Chondrocyte (in vitro differentiated cells): ENCODE measurements around the gene PSMA1. TPM values are rescaled to one million over a fixed set of nuclear protein-coding genes. Genes with fewer than 3 reads are reported as not detected.
"Not testable (repeated sequence)": the region's sequence is repeated elsewhere in the genome, so short reads cannot be mapped to it uniquely, and the experiment has no call there.

Experiments
- DNase-seq: peaks from one replicate; pipeline ENCODE4 v3.0.0; 2021; ENCODE audit warnings: mixed read lengths, low spot score
- H3K27ac Mint-ChIP-seq: one replicate; pipeline ENCODE4 v1.8.0; 2021; ENCODE audit warnings: mild to moderate bottlenecking, moderate library complexity, mixed read lengths; ENCODE audit not compliant: unreplicated experiment
- H3K27me3 Mint-ChIP-seq: 2 replicates; pipeline ENCODE4 v1.8.0; 2021; ENCODE audit warnings: low read depth, mixed read lengths
- H3K36me3 Mint-ChIP-seq: 2 replicates; pipeline ENCODE4 v1.8.0; 2021; ENCODE audit warnings: low read depth, mixed read lengths
- H3K4me1 Mint-ChIP-seq: 2 replicates; pipeline ENCODE4 v1.8.0; 2021; ENCODE audit warnings: low read depth, mild to moderate bottlenecking, mixed read lengths
- H3K4me3 Mint-ChIP-seq: one replicate; pipeline ENCODE4 v1.8.0; 2021; ENCODE audit warnings: mild to moderate bottlenecking, moderate library complexity, mixed read lengths; ENCODE audit not compliant: unreplicated experiment
- H3K9me3 Mint-ChIP-seq: 2 replicates; pipeline ENCODE4 v1.8.0; 2021; ENCODE audit warnings: low read depth, mixed read lengths
- total RNA-seq: library from RNA; stranded (reverse); gene quantifications from 3 replicates; pipeline ENCODE4 v1.2.1, GENCODE V29; 2021
- TF ChIP-seq, protein P1 (sequence below): fragments of 200-600 bp; sonication (generic); IDR thresholded peaks from 2 replicates; pipeline ENCODE4 v1.5.0; 2021; ENCODE audit warnings: antibody characterized with exemption, mild to moderate bottlenecking, moderate library complexity

Gene PSMA1
- total RNA-seq, 1 donor from 2014 or later, result 124 TPM

DNA sequence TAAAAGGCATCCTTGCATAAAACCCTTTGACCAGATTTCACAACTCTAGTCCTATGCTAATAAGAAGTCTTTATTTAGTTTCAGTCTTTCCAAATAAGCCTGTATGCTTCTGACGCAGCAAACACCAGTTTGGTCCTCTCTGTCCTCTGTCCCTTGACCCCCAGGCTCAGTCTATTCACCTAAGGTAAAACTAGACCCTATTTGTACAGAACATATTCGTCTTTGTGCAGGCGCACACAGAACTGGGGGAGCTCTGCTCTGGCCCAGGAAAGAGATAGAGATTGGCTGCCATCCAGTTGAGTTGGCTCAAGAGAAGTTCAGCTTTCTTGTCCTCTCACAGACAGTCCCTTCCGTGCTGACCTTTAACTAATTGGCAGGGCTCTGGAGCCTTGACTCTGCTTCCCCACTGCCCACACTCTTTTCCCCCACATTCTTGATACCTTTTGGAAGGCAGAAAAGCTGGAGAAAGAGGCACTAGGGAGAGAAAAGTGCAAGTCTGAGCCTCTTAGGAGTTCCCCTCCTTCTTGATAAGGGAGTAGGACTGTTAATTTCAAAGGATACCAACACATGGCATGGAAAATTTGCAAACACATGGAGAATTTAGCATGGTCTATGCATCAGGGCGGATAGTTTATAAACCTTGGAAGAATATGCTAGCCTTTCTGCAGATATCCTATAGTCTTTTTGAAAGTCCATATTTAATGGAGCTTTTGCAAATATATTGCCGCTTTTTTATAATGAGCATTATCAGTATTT is 21.2 kb upstream of the PSMA1 start:
- no peaks in the 10 kb centered on the region for H3K27me3 Mint-ChIP-seq
- no peak for DNase-seq

DNA sequence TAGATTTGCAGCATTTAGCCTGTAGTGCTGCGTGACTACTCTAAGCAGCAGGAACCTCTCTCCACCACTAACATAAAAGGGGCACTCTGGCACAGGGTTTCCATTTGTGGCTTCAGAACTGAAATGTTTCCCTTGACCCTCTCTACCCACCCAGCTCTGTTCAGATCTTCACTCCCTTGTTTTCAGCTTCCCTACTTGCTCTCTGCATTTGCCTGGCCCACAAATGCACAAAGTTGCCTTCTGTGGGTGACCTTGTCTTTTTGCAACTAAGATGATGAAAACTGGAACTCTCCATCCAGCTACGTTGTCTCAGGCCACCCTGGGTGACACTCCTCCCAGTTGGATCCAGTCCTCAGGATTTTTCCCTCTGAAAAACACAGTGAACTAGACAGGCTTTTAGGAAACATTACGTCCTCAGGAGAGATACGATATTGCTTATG is 19.8 kb upstream of the PSMA1 start:
- no peak overlapping the region for H3K27ac Mint-ChIP-seq
- H3K36me3 Mint-ChIP-seq, result no peaks in the 10 kb centered on the region
- H3K4me3 Mint-ChIP-seq, result no peak overlapping the region
- no peaks in the 10 kb centered on the region for H3K27me3 Mint-ChIP-seq
- no peaks in the 10 kb centered on the region for H3K9me3 Mint-ChIP-seq
- H3K4me1 Mint-ChIP-seq, result peaks cover 3% of the 10 kb centered on the region
- TF ChIP-seq, protein P1, sequence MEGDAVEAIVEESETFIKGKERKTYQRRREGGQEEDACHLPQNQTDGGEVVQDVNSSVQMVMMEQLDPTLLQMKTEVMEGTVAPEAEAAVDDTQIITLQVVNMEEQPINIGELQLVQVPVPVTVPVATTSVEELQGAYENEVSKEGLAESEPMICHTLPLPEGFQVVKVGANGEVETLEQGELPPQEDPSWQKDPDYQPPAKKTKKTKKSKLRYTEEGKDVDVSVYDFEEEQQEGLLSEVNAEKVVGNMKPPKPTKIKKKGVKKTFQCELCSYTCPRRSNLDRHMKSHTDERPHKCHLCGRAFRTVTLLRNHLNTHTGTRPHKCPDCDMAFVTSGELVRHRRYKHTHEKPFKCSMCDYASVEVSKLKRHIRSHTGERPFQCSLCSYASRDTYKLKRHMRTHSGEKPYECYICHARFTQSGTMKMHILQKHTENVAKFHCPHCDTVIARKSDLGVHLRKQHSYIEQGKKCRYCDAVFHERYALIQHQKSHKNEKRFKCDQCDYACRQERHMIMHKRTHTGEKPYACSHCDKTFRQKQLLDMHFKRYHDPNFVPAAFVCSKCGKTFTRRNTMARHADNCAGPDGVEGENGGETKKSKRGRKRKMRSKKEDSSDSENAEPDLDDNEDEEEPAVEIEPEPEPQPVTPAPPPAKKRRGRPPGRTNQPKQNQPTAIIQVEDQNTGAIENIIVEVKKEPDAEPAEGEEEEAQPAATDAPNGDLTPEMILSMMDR, result no peak
- no peak for DNase-seq

More for the DNA sequence above, 21.2 kb upstream of the PSMA1 start:
- Mint-ChIP-seq H3K4me1 (peaks cover 3% of the 10 kb centered on the region), H3K4me3 (no peak overlapping the region), H3K9me3 (no peaks in the 10 kb centered on the region), H3K27ac (no peak overlapping the region), H3K36me3 (no peaks in the 10 kb centered on the region)
- TF ChIP-seq, protein P1, result no peak

DNA sequence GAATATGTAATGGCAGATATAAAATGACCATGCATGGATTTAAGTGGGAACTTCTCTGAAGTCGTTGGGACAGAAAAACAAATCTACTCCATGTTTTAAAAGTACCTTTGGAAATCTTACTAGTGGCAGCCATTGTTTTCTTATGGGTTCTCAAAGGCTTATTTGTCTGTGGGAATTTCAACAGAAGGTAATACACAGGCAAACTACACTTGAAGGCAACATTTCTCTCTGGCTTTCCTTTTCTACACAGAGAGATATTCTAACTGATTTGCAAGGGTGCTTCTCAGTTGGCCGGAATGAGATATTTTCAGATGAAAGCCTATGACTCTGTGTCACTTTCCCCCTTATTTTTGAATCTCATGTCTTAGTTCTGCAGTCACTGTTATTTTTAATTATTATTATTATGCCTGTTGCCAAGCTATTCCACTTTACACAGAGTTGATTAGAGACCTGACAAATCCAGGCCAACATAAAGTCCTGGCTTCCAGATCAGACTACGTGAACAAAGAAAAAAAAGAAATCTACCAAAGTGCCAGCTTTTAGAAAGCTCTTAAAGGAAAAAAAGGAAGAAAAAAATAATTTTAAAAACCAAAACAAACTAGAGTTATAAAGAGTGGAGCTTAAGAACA is 18.9 kb upstream of the PSMA1 start:
- Mint-ChIP-seq H3K4me3 (no peak overlapping the region), H3K9me3 (no peaks in the 10 kb centered on the region), H3K27me3 (no peaks in the 10 kb centered on the region), H3K4me1 (peaks cover 3% of the 10 kb centered on the region), H3K36me3 (no peaks in the 10 kb centered on the region), H3K27ac (no peak overlapping the region)
- TF ChIP-seq, protein P1, result no peak
- no peak for DNase-seq

DNA sequence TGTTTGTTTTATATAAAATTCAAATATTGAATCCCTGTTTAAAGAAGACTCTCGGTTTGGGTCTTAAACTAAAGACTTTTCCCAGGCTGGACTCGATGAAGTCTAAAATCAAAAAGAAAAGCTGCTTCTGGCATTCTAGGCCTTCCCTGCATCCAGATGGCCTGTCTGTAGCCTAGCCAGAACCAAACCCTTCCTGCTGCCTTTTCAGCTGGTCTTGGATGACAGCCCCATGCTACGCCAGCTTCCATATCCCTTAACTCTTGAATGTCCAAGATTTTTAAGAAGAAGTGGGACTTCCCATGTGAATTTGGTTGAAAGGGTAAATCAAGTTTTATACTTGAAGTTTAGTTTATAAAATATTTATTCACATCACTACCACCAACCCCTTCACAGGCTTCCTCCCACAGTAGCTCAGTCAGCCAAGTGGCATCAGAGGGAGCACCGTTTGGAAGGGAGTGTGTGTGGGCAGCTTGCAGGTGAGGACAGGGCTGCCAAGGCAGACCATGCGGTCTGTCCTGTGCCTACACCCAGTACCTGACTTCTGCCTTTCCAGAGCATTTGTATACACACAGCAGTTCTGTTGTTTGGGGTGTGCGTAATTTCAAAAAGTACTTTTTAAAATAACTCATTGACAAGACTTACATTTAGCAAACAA is 18.2 kb upstream of the PSMA1 start:
- Mint-ChIP-seq H3K27me3 (no peaks in the 10 kb centered on the region), H3K27ac (no peak overlapping the region), H3K4me3 (no peak overlapping the region), H3K9me3 (no peaks in the 10 kb centered on the region), H3K36me3 (no peaks in the 10 kb centered on the region), H3K4me1 (peaks cover 3% of the 10 kb centered on the region)
- TF ChIP-seq, protein P1, result no peak
- no peak for DNase-seq

DNA sequence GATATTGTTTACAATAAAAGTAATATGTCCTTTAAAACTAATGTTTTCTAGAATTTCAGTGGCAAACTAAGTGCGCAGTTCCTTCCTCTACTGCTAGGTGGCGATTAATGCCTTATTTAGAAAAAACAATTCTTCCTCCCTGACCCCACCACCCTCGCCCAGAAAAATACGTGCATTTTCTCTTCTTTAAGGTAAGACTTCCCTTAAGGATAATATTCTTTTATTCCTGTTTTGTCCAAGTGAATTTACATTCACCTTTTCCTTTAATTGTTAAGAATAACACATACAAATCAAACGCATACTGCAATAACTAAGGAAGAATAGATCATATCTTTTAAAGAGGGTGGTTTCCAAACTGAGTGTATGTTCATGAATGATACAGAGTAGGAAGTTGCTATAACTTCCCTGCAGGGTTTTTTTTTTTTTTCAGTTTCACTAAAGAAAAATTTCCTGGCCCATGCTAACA is 17.0 kb upstream of the PSMA1 start:
- no peak overlapping the region for H3K27ac Mint-ChIP-seq
- peak overlapping the region; percentile 9 for H3K4me3 Mint-ChIP-seq
- no peaks in the 10 kb centered on the region for H3K36me3 Mint-ChIP-seq
- peaks cover 3% of the 10 kb centered on the region for H3K4me1 Mint-ChIP-seq
- H3K27me3 Mint-ChIP-seq, result no peaks in the 10 kb centered on the region
- DNase-seq, result no peak
- TF ChIP-seq, protein P1, result peak; percentile 85
- H3K9me3 Mint-ChIP-seq, result no peaks in the 10 kb centered on the region

DNA sequence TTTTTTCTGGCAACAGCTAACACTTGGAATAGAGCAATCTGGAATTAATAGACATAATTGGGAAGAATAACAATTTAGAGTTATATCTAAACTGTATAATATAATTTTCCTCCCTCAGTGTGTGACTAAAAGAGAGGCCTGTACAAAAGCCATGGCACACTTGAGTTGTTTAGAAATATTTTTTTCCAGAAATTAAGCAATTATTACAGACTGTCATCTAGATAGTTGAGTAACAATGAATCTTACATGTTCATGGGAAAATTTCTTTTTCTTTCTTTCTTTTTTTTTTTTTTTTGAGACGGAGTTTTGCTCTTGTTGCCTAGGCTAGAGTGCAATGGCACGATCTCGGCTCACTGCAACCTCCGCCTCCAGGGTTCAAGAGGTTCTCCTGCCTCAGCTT is 15.0 kb upstream of the PSMA1 start:
- H3K9me3 Mint-ChIP-seq, H3K36me3 Mint-ChIP-seq, H3K27ac Mint-ChIP-seq, DNase-seq, H3K27me3 Mint-ChIP-seq, H3K4me3 Mint-ChIP-seq, H3K4me1 Mint-ChIP-seq: not testable (repeated sequence)
